NCI-H2107 treated with DMSO at 0.1 percent for 48 hours (cell line): ENCODE results near the gene ZNF580.

ENCODE experiments used
- DNase-seq: peaks from one replicate; lab custom pipeline; 2025; ENCODE audit not compliant: unreplicated experiment; lab: John Stamatoyannopoulos, UW

Gene ZNF580

GRCh38 chr19:55674841-55675660 lies 34.2 kb downstream of the ZNF580 start, which contains the start of gene EPN1:
EPN1 (plus strand) TSS chr19:55675226; CDS start chr19:55678628, 3,402 bp downstream.
- DNase-seq = peak; percentile 72

- no peak for DNase-seq
These were observed 35.0 kb downstream of the ZNF580 start for GRCh38 chr19:55675661-55676354.

GRCh38 chr19:55676383-55676782 lies 35.6 kb downstream of the ZNF580 start:
- no peak for DNase-seq

- no peak for DNase-seq
These were observed 36.2 kb downstream of the ZNF580 start for GRCh38 chr19:55676889-55677505.

GRCh38 chr19:55677572-55678028 lies 36.8 kb downstream of the ZNF580 start:
- DNase-seq = no peak

- DNase-seq = no peak
These were observed 37.4 kb downstream of the ZNF580 start for GRCh38 chr19:55678121-55678671.

GRCh38 chr19:55679343-55680257 lies 38.8 kb downstream of the ZNF580 start:
- no peak for DNase-seq

- DNase-seq = no peak
These were observed 39.7 kb downstream of the ZNF580 start for GRCh38 chr19:55680339-55681130.

- DNase-seq = no peak
These were observed 40.6 kb downstream of the ZNF580 start for GRCh38 chr19:55681131-55682092.

- DNase-seq = no peak
These were observed 42.9 kb downstream of the ZNF580 start for GRCh38 chr19:55683449-55684261.

- no peak for DNase-seq
These were observed 44.3 kb downstream of the ZNF580 start for GRCh38 chr19:55684946-55685681.

GRCh38 chr19:55685776-55686175 lies 45.0 kb downstream of the ZNF580 start:
- no peak for DNase-seq

GRCh38 chr19:55686311-55687050 lies 45.7 kb downstream of the ZNF580 start:
- no peak for DNase-seq

- no peak for DNase-seq
These were observed 46.7 kb downstream of the ZNF580 start for GRCh38 chr19:55687281-55688201.
